Stimulated activated CD8-positive, alpha-beta memory T cell treated with anti-CD3 and anti-CD28 coated beads, Interleukin-2, amount 100 ng/mL, for 48 hours (primary cell): ENCODE results near the gene RAG1.
"Not testable (repeated sequence)": the region's sequence is repeated elsewhere in the genome, so short reads cannot be mapped to it uniquely, and the experiment has no call there.

Experiments used
- DNase-seq, 2 donors: peaks; one replicate each; pipeline ENCODE4 v3.0.0-alpha.2; 2020; ENCODE audit warnings: low read depth in 2 of 2

The RAG1 gene

DNA sequence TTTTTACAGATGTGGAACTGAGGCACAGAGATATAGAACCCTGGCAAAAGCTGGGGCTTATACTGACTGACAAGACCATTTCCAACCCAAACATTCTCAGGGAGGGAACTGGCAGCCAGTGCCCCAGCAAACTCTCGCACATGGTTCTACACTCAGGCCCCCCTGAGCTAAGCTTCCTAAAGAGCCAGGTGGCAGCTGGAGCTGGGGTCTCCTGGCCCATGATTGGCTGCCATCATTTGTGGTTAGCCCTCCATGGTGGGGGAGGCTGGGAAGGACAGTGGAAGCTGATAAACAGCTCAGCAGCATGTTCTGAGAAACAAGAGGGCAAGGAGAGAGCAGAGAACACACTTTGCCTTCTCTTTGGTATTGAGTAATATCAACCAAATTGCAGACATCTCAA, at the start of gene RAG1:
Gene RAG1, plus strand, starts transcription at position 314 of the 400 bp plus-strand sequence. CDS start 5,298 bp downstream, outside the sequence.
- no peak for DNase-seq

GRCh38 chr11:36530840-36531239, 37.0 kb upstream of the RAG1 start:
- no peak for DNase-seq

GRCh38 chr11:36532941-36533601, 34.7 kb upstream of the RAG1 start:
- DNase-seq: no peak

DNA sequence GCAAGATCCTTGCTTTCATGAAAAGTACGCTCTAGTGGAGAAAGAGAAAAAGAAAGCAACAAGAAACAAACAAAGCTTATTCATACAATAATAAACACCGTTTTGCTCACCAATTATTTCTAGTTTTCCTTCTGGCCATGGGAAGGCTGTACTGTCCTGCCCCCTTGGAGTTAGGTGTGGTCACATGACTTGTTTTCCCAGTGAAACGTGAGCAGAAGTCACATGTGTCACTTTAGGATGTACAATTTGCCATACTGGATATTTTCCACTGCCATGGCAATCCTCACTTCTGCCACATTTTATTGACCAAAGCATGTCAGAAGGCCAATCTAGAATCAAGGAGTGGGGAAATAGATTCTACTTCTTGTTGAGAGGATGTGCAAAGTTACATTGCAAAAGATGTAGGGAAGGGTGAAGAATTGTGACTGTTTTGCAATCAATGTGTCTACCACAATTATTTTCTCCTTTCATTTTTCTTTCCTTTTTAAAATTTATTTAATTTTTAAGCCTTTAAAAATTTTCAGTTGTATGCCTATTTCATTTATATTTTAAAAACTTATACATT, 33.4 kb upstream of the RAG1 start:
- no peak for DNase-seq

- DNase-seq: peak in 1 of 2 donors; percentile 8
These were observed 26.8 kb upstream of the RAG1 start for GRCh38 chr11:36540998-36541397.

- no peak for DNase-seq
These were observed 17.3 kb upstream of the RAG1 start for GRCh38 chr11:36550385-36551115.

DNA sequence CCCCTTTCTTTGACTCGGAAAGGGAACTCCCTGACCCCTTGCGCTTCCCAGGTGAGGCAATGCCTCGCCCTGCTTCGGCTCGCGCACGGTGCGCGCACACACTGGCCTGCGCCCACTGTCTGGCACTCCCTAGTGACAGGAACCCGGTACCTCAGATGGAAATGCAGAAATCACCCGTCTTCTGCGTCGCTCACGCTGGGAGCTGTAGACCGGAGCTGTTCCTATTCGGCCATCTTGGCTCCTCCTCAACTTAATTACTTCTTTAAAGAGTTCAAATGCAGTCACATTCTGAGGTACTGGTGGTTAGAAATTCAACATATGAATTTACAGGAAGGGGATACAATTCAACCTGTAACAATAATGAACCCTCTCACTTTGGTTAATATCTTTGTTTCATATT, 10.4 kb upstream of the RAG1 start:
- DNase-seq: not testable (repeated sequence)

DNA sequence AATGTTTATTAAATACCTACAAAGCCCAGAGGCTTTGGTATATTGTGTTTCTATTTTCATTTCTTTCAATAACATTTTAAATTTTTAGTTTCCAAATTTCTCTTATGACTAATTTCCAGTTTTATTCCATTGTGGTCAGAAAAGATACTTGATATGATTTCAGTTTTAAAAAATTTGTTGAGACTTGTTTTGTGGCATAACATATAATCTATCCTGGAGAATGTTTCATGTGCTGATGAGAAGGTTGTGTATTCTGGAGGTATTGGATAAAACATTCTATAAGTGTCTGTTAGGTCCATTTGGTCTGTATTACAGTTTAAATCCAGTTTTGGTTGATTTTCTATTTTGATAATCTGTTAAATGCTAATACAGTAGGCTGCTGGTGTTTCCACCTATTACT, 9.8 kb upstream of the RAG1 start:
- no peak for DNase-seq

DNA sequence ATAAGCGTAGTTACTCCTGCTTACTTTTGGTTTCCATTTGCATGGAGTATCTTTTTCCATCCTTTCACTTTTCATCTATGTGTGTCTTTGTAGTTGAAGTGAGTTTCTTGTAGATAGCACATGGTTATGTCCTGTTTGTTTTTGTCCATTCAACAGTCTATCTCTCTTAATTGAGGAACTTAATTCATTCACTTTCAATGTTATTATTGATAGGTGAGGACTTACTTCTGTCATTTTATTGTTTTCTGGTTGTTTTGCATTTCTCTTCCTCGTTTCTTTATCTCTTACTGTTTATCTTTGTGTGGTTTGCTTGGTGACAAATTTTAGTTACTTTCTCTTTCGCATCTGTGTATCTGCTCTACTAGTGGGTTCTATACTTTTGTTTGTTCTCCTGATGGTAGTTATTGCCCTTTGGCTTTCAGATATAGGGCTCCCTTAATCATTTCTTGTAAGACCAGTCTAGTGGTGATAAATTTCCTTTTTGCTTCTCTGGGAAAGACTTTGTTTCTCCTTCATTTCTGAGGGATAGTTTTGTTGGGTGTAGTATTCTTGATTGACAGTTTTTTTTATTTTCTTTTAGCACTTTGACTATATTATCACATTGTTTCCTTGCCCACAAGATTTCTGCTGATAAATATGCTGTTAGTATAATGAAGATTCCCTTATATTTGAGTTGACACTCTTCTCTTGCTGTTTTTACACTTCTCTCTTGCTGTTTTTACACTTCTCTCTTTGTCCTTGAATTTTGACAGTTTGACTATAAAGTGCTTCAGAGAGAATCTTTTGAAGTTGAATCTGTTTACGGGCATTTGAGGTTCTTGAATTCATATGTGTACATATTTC, 9.0 kb upstream of the RAG1 start:
- no peak for DNase-seq

DNA sequence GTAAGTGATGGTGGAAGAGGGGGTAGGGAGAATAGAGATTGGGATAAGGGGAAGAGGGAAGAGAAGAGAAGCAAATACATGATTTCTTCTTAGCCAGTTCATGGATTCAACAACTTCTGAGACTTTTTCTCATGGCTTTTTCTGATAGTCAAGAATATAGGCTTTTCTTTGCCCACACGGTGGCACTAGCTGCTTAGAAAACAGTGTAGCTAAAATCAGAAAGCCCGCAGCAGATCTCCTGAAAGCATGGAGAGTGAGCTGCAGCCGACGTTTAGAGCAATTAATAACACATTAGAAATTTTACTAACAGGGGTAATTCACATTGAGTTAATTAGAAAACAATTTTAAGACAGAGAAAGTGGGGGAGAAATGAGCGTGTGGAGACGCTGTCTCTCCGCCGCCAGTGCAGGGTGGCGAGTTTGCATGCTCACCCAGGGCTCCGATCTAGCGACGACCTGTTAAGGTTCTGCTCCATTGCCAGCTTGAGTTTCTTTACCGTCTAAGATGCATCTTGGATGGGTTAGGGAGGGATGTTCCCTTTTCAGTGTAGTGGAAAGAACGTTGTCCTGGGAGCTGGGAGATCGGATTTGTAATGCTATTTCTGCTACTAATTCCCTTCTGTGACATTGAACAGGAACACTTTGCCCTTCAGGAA, 3.3 kb upstream of the RAG1 start:
- no peak for DNase-seq

DNA sequence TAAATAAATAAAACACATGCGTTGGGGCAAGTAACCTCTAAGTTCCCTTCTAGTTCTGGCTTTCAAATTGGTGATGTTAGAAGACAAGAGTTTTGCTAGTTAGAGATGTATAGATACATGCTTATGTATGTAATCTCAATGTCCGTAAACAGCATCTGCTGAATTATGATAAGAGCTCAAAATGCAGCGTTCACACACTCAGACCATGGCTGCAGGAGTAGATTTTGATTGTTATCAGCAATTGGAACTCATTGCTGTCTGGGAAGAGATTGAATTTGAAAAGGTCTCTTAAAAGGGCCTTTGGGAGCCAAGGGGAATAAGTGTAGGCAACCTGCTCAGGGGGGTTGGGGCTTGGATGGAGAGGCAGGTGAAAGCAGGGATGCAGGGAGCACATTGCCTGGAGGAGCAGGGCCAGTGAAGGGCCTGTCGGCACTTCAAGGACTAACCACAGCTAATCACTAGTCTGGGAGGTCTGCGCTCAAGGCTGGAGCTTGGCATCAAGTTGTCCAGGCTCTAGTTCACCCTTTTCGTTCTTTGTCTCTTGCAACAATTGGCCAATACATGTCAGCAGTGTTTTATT, 2.7 kb upstream of the RAG1 start:
- DNase-seq: no peak

DNA sequence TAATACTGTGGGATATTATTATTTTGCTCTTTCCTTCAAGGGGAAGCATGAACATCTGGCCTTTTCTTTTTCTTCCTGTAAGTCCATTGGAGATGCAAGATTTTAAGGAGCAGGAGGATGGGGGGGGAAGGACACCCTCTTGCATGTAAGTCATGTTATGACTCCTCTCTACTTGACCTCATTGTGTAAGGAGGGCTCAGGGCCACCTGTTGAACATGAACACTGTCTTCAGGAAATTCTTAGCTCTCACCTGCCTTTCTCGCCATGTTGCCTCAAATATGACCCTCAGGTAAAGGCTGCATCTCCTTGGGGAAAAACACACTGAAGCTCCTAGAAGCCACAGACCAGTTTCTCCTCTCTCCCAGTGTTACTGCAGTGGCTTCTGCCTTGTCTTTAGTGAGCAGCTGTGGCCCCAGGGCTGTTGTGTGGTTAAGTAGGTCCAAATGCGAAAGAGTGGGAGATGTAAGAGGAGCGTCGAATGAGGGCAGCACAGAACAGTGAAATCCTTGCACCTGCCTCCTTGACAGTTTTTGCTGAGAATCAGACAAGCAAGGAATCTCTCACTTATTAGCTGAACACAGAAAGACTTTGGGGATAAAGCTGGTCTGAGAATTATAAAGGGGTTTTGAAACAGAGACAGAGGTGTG, 1.3 kb upstream of the RAG1 start:
- no peak for DNase-seq

GRCh38 chr11:36569095-36569494, 1.3 kb downstream of the RAG1 start:
- DNase-seq: no peak

- no peak for DNase-seq
These were observed 6.7 kb downstream of the RAG1 start for GRCh38 chr11:36574486-36574885.

GRCh38 chr11:36577373-36577772, 9.6 kb downstream of the RAG1 start:
- no peak for DNase-seq

DNA sequence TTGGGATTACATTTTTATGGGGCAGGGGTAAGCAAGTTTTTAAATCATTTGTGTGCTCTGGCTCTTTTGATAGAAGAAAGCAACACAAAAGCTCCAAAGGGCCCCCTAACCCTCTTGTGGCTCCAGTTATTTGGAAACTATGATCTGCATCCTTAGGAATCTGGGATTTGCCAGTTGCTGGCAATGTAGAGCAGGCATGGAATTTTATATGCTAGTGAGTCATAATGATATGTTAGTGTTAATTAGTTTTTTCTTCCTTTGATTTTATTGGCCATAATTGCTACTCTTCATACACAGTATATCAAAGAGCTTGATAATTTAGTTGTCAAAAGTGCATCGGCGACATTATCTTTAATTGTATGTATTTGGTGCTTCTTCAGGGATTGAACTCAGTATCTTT, 10.1 kb downstream of the RAG1 start:
- DNase-seq: no peak

DNA sequence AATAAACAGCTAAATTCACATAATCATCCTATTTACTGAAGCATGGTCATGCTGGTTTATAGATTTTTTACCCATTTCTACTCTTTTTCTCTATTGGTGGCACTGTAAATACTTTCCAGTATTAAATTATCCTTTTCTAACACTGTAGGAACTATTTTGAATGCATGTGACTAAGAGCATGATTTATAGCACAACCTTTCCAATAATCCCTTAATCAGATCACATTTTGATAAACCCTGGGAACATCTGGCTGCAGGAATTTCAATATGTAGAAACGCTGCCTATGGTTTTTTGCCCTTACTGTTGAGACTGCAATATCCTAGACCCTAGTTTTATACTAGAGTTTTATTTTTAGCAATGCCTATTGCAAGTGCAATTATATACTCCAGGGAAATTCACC, 10.7 kb downstream of the RAG1 start:
- no peak for DNase-seq

DNA sequence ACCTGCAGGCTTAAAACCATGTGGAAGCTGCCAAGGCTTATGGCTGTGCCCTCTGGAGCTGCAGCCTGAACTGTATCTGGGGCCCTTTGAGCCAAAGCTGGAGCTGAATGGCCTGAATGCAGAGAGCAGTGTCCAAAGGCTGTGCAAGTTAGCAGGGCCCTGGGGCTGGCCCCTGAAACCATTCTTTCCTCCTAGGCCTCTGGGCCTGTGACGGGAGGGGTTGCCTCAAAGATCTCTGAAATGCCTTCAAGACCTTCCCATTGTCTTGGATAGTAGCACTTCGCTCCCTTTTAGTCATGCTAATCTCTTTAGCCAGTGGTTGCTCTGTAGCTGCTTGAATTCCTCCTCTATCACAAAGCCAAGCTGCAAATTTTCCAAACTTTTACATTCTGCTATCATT, 13.7 kb downstream of the RAG1 start:
- DNase-seq: no peak

- no peak for DNase-seq
These were observed 15.9 kb downstream of the RAG1 start for GRCh38 chr11:36583667-36584066.

DNA sequence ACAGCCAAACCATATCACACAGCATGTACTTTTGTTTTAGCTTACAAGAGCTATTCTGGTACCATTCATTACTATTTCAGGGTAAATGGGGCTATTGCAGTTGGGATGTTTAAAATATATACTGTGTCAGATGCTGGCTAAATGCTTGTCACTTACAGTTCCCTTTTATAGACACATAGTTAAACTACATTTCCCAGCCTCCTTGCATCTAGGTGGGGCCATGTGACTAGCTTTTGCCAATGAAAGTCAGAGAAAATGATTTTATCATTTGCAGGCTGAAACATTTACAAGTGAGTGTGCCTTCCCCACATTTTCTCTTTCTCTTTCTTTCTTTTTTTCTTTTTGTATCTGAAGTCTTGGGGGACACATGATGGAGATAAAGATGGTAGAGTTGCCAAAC, 18.7 kb downstream of the RAG1 start:
- DNase-seq: no peak

GRCh38 chr11:36588099-36588498, 20.3 kb downstream of the RAG1 start:
- DNase-seq: no peak
